Vagina (tissue), 2 donors: ENCODE measurements around the gene AKT1S1.

Source experiments
- POLR2A ChIP-seq, 2 donors: fragments of 450-650 bp; IDR thresholded peaks; one replicate each; pipeline ENCODE4 v1.6.1; 2017; ENCODE audit warnings: antibody characterized with exemption in 2 of 2, mild to moderate bottlenecking in 2 of 2, moderate library complexity in 2 of 2
- POLR2AphosphoS5 ChIP-seq, 2 donors: sonication (generic); formaldehyde crosslinking; IDR thresholded peaks; one replicate each; pipeline ENCODE4 v1.9.0; 2017; ENCODE audit warnings: antibody characterized with exemption in 2 of 2, mild to moderate bottlenecking in 2 of 2, low read depth in 1 of 2; ENCODE audit not compliant: insufficient read depth in 1 of 2
- TF ChIP-seq, protein P1 (sequence below), 3 experiments: fragments of 450-650 bp in 2 of 3; fragments of 200-600 bp in 1 of 3; sonication (generic) in 1 of 3; IDR thresholded peaks; one replicate each; pipeline ENCODE4 v1.5.1; 2017 to 2019; ENCODE audit warnings: antibody characterized with exemption in 3 of 3, mild to moderate bottlenecking in 2 of 3, moderate library complexity in 2 of 3

DNA sequence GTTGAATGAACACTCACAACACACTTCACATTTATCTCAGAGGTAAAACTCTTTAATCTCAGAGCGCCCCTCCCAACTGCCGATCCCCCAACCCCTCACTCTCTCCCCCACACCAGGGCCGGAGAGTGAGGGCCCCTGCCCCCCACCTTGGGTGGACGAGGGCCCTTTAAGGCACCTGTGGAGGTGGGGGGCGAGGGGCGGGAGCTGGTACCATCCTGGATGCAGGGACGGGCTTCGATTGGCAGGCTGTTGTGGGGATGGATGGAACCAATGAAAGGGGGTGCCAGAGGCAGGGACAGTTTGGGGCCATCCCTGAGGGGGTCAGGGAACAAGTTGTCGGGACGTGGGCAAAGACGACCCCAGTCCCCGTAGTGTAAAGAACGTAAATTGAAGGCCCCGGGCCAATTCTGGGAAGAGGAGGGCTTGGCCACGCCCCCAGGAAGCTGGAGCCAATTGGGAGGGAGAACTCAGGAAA, 8.1 kb downstream of the AKT1S1 start:
- TF ChIP-seq POLR2A (IDR thresholded peaks at IDR 0.05) (no peak), POLR2AphosphoS5 (IDR thresholded peaks at IDR 0.05; ENCODE audit: insufficient read depth in 1 of 2, low read depth in 1 of 2) (no peak)
- TF ChIP-seq, protein P1, sequence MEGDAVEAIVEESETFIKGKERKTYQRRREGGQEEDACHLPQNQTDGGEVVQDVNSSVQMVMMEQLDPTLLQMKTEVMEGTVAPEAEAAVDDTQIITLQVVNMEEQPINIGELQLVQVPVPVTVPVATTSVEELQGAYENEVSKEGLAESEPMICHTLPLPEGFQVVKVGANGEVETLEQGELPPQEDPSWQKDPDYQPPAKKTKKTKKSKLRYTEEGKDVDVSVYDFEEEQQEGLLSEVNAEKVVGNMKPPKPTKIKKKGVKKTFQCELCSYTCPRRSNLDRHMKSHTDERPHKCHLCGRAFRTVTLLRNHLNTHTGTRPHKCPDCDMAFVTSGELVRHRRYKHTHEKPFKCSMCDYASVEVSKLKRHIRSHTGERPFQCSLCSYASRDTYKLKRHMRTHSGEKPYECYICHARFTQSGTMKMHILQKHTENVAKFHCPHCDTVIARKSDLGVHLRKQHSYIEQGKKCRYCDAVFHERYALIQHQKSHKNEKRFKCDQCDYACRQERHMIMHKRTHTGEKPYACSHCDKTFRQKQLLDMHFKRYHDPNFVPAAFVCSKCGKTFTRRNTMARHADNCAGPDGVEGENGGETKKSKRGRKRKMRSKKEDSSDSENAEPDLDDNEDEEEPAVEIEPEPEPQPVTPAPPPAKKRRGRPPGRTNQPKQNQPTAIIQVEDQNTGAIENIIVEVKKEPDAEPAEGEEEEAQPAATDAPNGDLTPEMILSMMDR (IDR thresholded peaks at IDR 0.05) = no peak
